Mononuclear cell (primary cell): ENCODE results near the gene FRRS1L. TPM values are rescaled to one million over a fixed set of nuclear protein-coding genes. Genes with fewer than 3 reads are reported as not detected.

Source experiments
- H3K27me3 ChIP-seq: 2 replicates; pipeline ENCODE4 v1.6.0; 2011; ENCODE audit warnings: low read length, control low read depth; ENCODE audit not compliant: insufficient read depth
- H3K4me1 ChIP-seq: 2 replicates; pipeline ENCODE4 v1.5.1; 2011; ENCODE audit warnings: mild to moderate bottlenecking, low read length, control low read depth; ENCODE audit not compliant: insufficient read depth
- H3K4me3 ChIP-seq: 2 replicates; pipeline ENCODE4 v1.5.1; 2011; ENCODE audit warnings: mild to moderate bottlenecking, low read length, moderate library complexity
- H3K9me3 ChIP-seq: 2 replicates; pipeline ENCODE4 v1.5.1; 2011; ENCODE audit warnings: low read depth, mild to moderate bottlenecking, control low read depth, low read length
- total RNA-seq: library from RNA; depleted of rRNA; stranded (reverse); fragments of >200 nt; gene quantifications from one replicate; pipeline ENCODE4 v1.2.3, GENCODE V29; 2012

The FRRS1L gene
- total RNA-seq, 1 donor, result under 0.01 TPM

DNA sequence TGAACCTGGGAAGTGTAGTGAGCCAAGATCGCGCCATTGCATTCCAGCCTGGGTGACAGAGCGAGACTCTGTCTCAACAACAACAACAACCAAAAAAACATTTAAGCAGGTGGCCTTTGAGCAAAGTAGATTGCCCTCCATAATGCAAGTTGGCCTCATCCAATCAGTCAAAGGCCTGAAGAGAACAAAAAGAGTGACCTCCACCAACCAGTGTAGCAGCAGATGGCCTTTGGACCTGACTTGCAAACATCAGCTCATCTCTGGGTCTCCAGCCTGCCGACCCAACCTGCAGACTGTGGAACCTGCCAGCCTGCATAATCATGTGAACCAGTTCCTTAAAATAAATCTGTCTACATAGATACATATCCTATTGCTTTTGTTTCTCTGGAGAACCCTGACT lies 7.5 kb downstream of the FRRS1L start:
- H3K9me3 ChIP-seq, result no peaks in the 10 kb centered on the region
- H3K4me1 ChIP-seq, result no peaks in the 10 kb centered on the region
- no peak overlapping the region for H3K4me3 ChIP-seq
- no peaks in the 10 kb centered on the region for H3K27me3 ChIP-seq

DNA sequence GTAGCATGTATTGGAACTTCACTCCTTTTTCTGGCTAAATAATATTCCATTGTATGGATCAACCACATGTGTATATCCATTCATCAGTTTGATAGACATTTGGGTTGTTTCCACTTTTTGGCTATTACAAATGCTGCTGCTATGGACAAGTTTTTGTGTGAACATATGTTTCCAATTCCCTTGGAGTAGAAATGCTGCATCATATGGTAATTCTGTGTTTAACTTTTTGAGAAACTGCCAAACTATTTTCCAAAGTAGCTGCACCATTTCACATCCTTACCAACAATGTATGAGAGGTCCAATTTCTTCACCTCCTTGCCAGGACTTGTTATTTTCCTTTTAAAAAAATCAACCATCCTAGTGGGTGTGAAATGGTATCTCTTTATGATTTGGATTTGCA lies 8.4 kb downstream of the FRRS1L start:
- Histone ChIP-seq H3K9me3 (peaks cover 3% of the 10 kb centered on the region), H3K4me1 (no peaks in the 10 kb centered on the region), H3K4me3 (no peak overlapping the region), H3K27me3 (no peaks in the 10 kb centered on the region)

DNA sequence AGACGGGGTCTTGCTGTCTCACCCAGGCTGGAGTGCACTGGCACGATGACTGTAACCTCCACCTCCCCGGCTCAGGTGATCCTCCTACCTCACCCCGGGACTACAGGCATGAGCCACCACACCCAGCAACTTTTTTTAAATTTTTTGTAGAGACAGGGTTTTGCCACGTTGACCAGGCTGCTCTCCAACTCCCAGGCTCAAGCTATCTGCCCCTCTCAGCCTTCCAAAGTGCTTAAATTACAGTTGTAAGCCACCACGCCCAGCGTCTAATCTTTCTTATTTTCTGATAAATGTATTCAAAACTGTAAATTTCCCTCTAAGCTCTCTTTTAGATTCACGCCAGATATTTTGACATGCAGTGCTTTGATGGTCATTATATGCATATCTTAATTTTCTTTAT lies 10.3 kb downstream of the FRRS1L start:
- Histone ChIP-seq H3K27me3 (no peaks in the 10 kb centered on the region), H3K4me3 (no peak overlapping the region), H3K4me1 (no peaks in the 10 kb centered on the region), H3K9me3 (peaks cover 12% of the 10 kb centered on the region)

DNA sequence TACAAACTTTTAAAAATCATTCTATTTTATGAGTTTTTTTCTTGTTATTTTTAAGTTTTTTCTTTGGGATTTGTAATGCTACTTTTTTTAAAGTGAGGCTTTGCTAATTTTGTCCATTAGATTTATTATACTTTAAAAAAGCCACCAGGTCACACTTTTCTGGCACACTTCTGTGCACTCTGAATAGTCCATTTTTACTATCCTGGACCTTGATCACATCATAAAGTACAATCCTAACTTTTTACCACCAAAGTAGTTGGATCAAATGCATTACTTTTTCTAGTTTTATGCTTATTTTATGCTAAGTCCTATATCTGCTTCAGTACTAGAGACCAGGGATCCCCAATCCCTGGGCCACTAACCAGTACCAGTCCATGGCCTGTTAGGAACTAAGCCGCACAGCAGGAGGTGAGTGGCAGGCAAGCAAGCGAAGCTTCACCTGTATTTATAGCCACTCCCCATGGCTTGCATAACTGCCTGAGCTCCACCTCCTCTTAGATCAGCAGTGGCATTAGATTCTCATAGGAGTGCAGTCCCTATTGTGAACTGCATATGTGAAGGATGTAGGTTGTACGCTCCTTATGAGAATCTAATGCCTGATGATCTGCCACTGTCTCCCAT lies 16.0 kb downstream of the FRRS1L start:
- H3K27me3 ChIP-seq, result peaks cover 2% of the 10 kb centered on the region
- H3K4me3 ChIP-seq, result no peak overlapping the region
- H3K9me3 ChIP-seq, result peaks cover 12% of the 10 kb centered on the region
- no peaks in the 10 kb centered on the region for H3K4me1 ChIP-seq

GRCh38 chr9:109149722-109150121 lies 17.3 kb downstream of the FRRS1L start:
- H3K9me3 ChIP-seq, result peaks cover 12% of the 10 kb centered on the region
- H3K27me3 ChIP-seq, result peaks cover 2% of the 10 kb centered on the region
- H3K4me1 ChIP-seq, result no peaks in the 10 kb centered on the region
- no peak overlapping the region for H3K4me3 ChIP-seq

- Histone ChIP-seq H3K27me3 (peaks cover 2% of the 10 kb centered on the region), H3K9me3 (peaks cover 12% of the 10 kb centered on the region), H3K4me1 (no peaks in the 10 kb centered on the region), H3K4me3 (no peak overlapping the region)
Observed at GRCh38 chr9:109149089-109149488, 18.0 kb downstream of the FRRS1L start.

DNA sequence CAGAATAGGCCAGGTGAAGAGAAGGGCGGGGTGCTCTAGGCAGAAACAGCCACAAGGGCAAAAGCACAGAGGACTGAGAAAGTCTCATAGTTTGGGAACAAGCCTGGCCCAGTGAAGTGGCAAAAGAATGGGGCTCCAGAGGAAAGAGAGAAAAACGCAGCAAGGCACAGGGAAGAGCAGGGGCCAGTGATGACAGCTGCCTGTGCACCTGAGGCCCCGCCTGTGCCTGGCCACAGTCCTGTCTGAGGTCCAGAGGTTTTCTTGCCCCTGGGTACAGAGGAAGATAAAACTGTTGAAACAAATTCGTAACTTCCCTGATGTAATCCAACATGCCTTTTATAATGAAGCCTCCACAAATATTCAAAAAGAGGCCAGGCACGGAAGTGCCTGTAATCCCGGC lies 22.0 kb downstream of the FRRS1L start:
- H3K27me3 ChIP-seq, result peaks cover 2% of the 10 kb centered on the region
- H3K4me1 ChIP-seq, result no peaks in the 10 kb centered on the region
- H3K4me3 ChIP-seq, result no peak overlapping the region
- no peaks in the 10 kb centered on the region for H3K9me3 ChIP-seq

- H3K27me3 ChIP-seq, result peaks cover 2% of the 10 kb centered on the region
- no peaks in the 10 kb centered on the region for H3K4me1 ChIP-seq
- H3K9me3 ChIP-seq, result no peaks in the 10 kb centered on the region
- no peak overlapping the region for H3K4me3 ChIP-seq
Observed at GRCh38 chr9:109143881-109144562, 23.0 kb downstream of the FRRS1L start.

DNA sequence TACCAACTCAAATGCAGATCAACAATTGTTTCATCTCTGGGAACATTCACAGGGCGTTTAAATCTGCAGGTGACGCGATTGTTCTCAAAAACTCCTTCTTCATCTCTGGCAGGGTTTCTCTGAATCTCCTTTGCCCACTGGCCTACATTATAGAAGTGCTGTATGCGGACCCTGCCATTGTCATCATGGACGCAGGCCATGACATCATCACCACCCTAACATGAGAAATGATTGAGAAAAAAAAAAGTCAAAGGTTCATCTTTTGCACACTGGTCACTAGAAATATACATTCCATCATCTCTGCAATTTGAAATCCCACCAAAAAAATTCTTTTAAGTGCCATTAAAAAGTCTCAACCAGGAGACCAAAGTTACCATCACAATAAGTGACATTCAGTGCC lies 25.7 kb downstream of the FRRS1L start:
- Histone ChIP-seq H3K4me1 (no peaks in the 10 kb centered on the region), H3K9me3 (no peaks in the 10 kb centered on the region), H3K27me3 (no peaks in the 10 kb centered on the region), H3K4me3 (no peak overlapping the region)

DNA sequence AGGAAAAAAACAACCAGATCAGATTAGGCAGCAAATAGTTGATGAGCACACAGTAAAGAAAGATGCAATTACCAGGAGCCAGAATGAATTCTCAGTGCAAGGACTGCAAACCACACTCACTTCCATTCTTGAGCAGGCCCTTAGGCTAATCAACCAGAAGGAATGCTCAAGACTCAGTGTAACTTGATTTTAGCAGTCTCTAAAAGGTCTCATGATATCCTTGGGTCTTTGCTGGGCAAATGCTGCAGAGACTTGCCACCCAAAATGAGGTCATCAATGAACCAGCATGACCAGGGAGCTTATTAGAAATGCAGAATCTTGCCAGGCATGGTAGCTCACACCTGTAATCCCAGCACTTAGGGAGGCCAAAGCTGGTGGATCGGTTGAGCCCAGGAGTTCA lies 27.2 kb downstream of the FRRS1L start:
- Histone ChIP-seq H3K27me3 (no peaks in the 10 kb centered on the region), H3K4me3 (no peak overlapping the region), H3K4me1 (no peaks in the 10 kb centered on the region), H3K9me3 (no peaks in the 10 kb centered on the region)

DNA sequence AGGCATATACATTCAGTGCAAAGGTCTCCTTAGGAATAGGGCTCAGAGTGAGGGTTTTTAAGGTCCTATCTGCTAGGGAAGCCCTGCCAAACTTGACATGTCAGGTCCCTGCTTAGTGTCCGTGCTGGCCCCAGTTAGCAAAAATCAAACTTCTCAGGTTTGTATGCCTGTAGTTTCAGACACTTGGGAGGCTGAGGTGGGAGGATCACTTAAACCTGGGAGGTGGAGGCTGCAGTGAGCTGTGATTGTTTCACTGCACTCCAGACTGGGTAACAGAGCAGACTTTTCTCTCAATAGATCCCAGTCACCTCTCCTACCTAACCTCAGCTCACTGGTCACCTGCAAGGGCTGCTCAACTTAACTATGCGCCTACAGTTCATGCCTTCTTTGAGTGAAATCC lies 28.6 kb downstream of the FRRS1L start:
- Histone ChIP-seq H3K4me3 (no peak overlapping the region), H3K4me1 (no peaks in the 10 kb centered on the region), H3K27me3 (no peaks in the 10 kb centered on the region), H3K9me3 (no peaks in the 10 kb centered on the region)

DNA sequence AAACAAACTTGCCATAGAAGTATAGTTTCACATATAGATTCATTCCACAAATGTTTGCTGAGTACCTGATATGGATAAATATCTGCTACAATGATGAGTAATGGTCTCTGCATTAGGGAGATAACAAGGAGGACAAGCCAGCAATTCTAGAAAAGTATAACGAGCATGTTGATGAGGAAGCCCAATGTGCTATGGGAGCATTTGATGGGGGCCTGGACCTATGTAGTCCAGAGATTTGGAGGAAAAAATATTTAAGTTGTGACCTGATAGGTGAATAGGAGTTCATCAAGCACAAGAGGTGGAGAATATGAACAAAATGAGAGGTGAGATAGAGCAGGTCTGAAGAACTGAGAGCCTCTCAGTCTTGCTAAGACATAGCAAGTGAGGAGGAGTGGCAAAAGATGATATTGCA lies 32.9 kb downstream of the FRRS1L start:
- no peaks in the 10 kb centered on the region for H3K4me1 ChIP-seq
- H3K27me3 ChIP-seq, result no peaks in the 10 kb centered on the region

GRCh38 chr9:109133533-109133932 lies 33.5 kb downstream of the FRRS1L start:
- no peaks in the 10 kb centered on the region for H3K27me3 ChIP-seq
- H3K4me1 ChIP-seq, result no peaks in the 10 kb centered on the region
- no peaks in the 10 kb centered on the region for H3K9me3 ChIP-seq
- H3K4me3 ChIP-seq, result no peak overlapping the region

More for the DNA sequence above, 32.9 kb downstream of the FRRS1L start:
- Histone ChIP-seq H3K4me3 (no peak overlapping the region), H3K9me3 (no peaks in the 10 kb centered on the region)

- H3K9me3 ChIP-seq, result no peaks in the 10 kb centered on the region
- no peaks in the 10 kb centered on the region for H3K4me1 ChIP-seq
- no peak overlapping the region for H3K4me3 ChIP-seq
- no peaks in the 10 kb centered on the region for H3K27me3 ChIP-seq
Observed at GRCh38 chr9:109132567-109133021, 34.5 kb downstream of the FRRS1L start.

DNA sequence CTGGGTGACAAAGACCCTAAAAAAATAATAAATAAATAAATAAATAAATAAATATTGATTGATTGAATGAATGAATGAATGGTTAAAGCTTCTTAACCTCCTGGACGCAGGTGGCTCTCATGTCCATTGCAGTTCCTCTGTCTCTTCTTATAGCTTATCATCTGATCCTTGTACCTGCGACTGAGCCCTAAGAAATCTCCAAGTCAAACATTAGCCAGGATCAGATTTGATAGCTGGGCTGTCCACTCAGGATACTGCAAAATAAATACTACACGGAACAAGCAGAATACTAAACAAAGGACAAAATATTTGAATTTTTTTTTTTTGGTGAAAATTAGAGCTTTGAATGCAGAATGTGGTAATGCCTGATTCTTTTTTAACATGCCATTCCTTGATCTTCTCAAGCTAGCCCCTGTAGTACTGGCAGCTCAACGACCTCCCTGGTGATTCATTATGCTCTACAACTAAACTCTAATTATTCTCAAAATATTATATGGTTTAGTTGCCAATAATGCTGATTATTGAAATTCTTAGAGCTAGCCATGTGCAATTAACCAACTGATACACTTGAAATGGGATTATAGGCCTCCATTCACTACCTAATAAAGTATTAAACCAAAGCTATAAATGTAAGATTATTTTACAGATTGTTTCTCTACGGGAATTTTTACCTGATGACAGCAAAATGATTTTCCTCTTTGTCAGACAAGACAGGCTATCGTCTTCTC lies 37.4 kb downstream of the FRRS1L start:
- no peak overlapping the region for H3K4me3 ChIP-seq
- no peaks in the 10 kb centered on the region for H3K27me3 ChIP-seq
- H3K9me3 ChIP-seq, result no peaks in the 10 kb centered on the region
- no peaks in the 10 kb centered on the region for H3K4me1 ChIP-seq
